Measurements from ENCODE around the gene PRKAG2.

PRKAG2 gene

DNA sequence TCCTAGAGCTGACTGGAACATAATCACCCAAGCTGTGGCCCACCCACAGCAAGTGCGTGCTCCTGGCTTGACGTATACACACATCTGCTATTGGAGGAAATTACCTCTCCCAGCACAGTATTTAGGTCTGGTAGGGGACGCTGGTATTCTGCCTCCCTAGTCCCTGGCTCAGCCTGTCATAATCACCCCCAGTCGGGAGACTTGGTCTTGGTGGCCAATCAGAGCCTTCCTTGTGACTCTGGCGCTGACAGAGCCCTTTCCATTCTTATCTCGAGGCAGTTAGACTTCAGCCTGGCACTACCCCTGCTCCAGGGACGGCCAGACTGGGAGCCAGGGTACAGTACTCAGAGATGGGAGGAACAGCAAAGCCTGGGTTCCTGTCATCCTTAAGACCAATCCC, 14.3 kb upstream of the PRKAG2 start:
- no peaks in the 10 kb centered on the region for H3K27me3 ChIP-seq (ENCODE audit: insufficient read depth, low read length, poor library complexity, severe bottlenecking)
- TF ChIP-seq EZH2phosphoT487 (IDR thresholded peaks at IDR 0.05; ENCODE audit: borderline replicate concordance) = no peak
- TF ChIP-seq, protein P1, sequence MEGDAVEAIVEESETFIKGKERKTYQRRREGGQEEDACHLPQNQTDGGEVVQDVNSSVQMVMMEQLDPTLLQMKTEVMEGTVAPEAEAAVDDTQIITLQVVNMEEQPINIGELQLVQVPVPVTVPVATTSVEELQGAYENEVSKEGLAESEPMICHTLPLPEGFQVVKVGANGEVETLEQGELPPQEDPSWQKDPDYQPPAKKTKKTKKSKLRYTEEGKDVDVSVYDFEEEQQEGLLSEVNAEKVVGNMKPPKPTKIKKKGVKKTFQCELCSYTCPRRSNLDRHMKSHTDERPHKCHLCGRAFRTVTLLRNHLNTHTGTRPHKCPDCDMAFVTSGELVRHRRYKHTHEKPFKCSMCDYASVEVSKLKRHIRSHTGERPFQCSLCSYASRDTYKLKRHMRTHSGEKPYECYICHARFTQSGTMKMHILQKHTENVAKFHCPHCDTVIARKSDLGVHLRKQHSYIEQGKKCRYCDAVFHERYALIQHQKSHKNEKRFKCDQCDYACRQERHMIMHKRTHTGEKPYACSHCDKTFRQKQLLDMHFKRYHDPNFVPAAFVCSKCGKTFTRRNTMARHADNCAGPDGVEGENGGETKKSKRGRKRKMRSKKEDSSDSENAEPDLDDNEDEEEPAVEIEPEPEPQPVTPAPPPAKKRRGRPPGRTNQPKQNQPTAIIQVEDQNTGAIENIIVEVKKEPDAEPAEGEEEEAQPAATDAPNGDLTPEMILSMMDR (conservative IDR thresholded peaks at IDR 0.05; ENCODE audit: low read length) = no peak

DNA sequence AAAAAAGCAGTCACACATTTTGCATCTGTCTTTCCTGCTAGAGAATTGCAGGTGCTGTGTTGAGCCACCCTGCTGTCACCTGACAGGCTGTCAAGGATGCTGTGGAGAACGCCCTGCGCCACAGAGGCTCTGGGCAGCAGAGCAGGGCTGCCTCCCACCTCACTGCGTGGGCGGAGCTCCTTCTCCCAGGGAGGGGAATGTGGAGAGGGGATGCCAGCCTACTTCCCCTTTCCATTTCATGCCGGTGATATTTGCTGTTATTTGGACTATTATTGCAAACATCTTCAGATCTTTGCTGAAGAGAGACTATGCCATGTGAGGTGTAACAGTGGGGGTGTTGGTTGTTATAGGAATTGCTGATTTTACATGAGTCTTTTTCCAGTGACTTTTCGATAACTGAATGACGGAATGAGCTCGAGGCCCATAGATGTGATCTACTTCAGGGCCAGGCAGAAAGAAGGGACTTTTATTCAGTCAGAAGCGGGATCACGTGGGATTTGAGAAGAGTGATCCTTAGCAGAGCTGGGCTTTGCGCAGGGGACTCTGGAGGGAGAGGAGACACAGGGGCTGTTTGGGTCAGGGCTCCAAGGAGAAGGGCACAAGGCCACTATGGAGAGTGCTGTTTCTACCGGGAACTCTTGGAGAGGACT, 13.6 kb upstream of the PRKAG2 start:
- no peaks in the 10 kb centered on the region for H3K4me1 ChIP-seq (ENCODE audit: insufficient read depth, low read length, poor library complexity, severe bottlenecking)
- H4K20me1 ChIP-seq (ENCODE audit: insufficient read depth, low read length, poor library complexity, severe bottlenecking) = no peaks in the 10 kb centered on the region
- no peaks in the 10 kb centered on the region for H3K9me2 ChIP-seq (replicated peaks; ENCODE audit: low read depth, low read length)
- H3K4me3 ChIP-seq (ENCODE audit: low read length, poor library complexity, severe bottlenecking) = no peak overlapping the region
- H3K27me3 ChIP-seq (ENCODE audit: insufficient read depth, low read length, poor library complexity, severe bottlenecking) = no peaks in the 10 kb centered on the region
- H3F3A ChIP-seq (ENCODE audit: low read depth) = no peaks in the 10 kb centered on the region
- no peaks in the 10 kb centered on the region for H3K79me2 ChIP-seq (ENCODE audit: insufficient read depth, low read length)
- TF ChIP-seq, protein P1 (conservative IDR thresholded peaks at IDR 0.05; ENCODE audit: low read length) = no peak
- TF ChIP-seq EZH2phosphoT487 (IDR thresholded peaks at IDR 0.05; ENCODE audit: borderline replicate concordance) = no peak
- H3K4me2 ChIP-seq (ENCODE audit: low read depth, low read length, poor library complexity, severe bottlenecking) = no peak overlapping the region
- no peak overlapping the region for H2AFZ ChIP-seq (ENCODE audit: low read length)
- no peaks in the 10 kb centered on the region for H3K9me3 ChIP-seq (ENCODE audit: insufficient read depth, low read depth, low read length)
- H3K36me3 ChIP-seq (ENCODE audit: insufficient read depth, low read length) = no peaks in the 10 kb centered on the region
- no peak overlapping the region for H3K9ac ChIP-seq (ENCODE audit: low read depth, low read length, poor library complexity, severe bottlenecking)

More for the DNA sequence above, 14.3 kb upstream of the PRKAG2 start:
- Histone ChIP-seq H3K79me2 (ENCODE audit: insufficient read depth, low read length) (no peaks in the 10 kb centered on the region), H3K9me2 (replicated peaks; ENCODE audit: low read depth, low read length) (no peaks in the 10 kb centered on the region), H3F3A (ENCODE audit: low read depth) (no peaks in the 10 kb centered on the region), H3K9me3 (ENCODE audit: insufficient read depth, low read depth, low read length) (no peaks in the 10 kb centered on the region), H3K4me3 (ENCODE audit: low read length, poor library complexity, severe bottlenecking) (no peak overlapping the region), H3K4me1 (ENCODE audit: insufficient read depth, low read length, poor library complexity, severe bottlenecking) (no peaks in the 10 kb centered on the region), H2AFZ (ENCODE audit: low read length) (no peak overlapping the region), H3K9ac (ENCODE audit: low read depth, low read length, poor library complexity, severe bottlenecking) (no peak overlapping the region), H4K20me1 (ENCODE audit: insufficient read depth, low read length, poor library complexity, severe bottlenecking) (no peaks in the 10 kb centered on the region), H3K4me2 (ENCODE audit: low read depth, low read length, poor library complexity, severe bottlenecking) (no peak overlapping the region), H3K36me3 (ENCODE audit: insufficient read depth, low read length) (no peaks in the 10 kb centered on the region)

- Histone ChIP-seq H3K79me2 (ENCODE audit: insufficient read depth, low read length) (no peaks in the 10 kb centered on the region), H3K9me2 (replicated peaks; ENCODE audit: low read depth, low read length) (no peaks in the 10 kb centered on the region), H3K27me3 (ENCODE audit: insufficient read depth, low read length, poor library complexity, severe bottlenecking) (no peaks in the 10 kb centered on the region), H3K4me3 (ENCODE audit: low read length, poor library complexity, severe bottlenecking) (no peak overlapping the region), H3K9me3 (ENCODE audit: insufficient read depth, low read depth, low read length) (no peaks in the 10 kb centered on the region), H3K4me2 (ENCODE audit: low read depth, low read length, poor library complexity, severe bottlenecking) (no peak overlapping the region), H3K36me3 (ENCODE audit: insufficient read depth, low read length) (no peaks in the 10 kb centered on the region), H2AFZ (ENCODE audit: low read length) (no peak overlapping the region), H3K9ac (ENCODE audit: low read depth, low read length, poor library complexity, severe bottlenecking) (no peak overlapping the region), H3K4me1 (ENCODE audit: insufficient read depth, low read length, poor library complexity, severe bottlenecking) (no peaks in the 10 kb centered on the region), H3F3A (ENCODE audit: low read depth) (no peaks in the 10 kb centered on the region), H4K20me1 (ENCODE audit: insufficient read depth, low read length, poor library complexity, severe bottlenecking) (no peaks in the 10 kb centered on the region)
- TF ChIP-seq, protein P1 (conservative IDR thresholded peaks at IDR 0.05; ENCODE audit: low read length) = no peak
- TF ChIP-seq EZH2phosphoT487 (IDR thresholded peaks at IDR 0.05; ENCODE audit: borderline replicate concordance) = no peak
These were observed 12.8 kb upstream of the PRKAG2 start for GRCh38 chr7:151889406-151890354.
